OCI-LY7 (cell line): ENCODE data around the gene DCTN5. TPM values are rescaled to one million over a fixed set of nuclear protein-coding genes. Genes with fewer than 3 reads are reported as not detected.
"Not testable (repeated sequence)": the region's sequence is repeated elsewhere in the genome, so short reads cannot be mapped to it uniquely, and the experiment has no call there.

ENCODE experiments used
- BruUV-seq: library from RNA; stranded (reverse); fragments of 400-500 nt; replicated peaks from 2 replicates; lab custom pipeline; 2021; lab: Mats Ljungman, UMichigan
- CTCF ChIA-PET: fragments of 300-600 bp; sonication (Branson Sonifier 250); formaldehyde crosslinking; loops from one replicate; lab custom pipeline; 2022; ENCODE audit warnings: antibody characterized with exemption; ENCODE audit not compliant: unreplicated experiment; lab: Charles Lee
- POLR2A ChIA-PET: fragments of 300-600 bp; sonication (Branson Sonifier 250); formaldehyde crosslinking; loops from one replicate; lab custom pipeline; 2022; ENCODE audit warnings: antibody characterized with exemption; lab: Charles Lee
- DNase-seq: peaks from one replicate; pipeline ENCODE4 v3.0.0-alpha.2; 2015; ENCODE audit warnings: low spot score
- H2AFZ ChIP-seq: fragments of 200-600 bp; sonication (generic), shearing (Covaris generic); 2 replicates; pipeline ENCODE4 v1.6.1; 2014; ENCODE audit warnings: mild to moderate bottlenecking, antibody characterized with exemption, low read length, moderate library complexity
- H3K27ac ChIP-seq: fragments of 200-600 bp; sonication (generic); 2 replicates; pipeline ENCODE4 v1.5.1; 2014; ENCODE audit warnings: mixed run types, low read depth, mild to moderate bottlenecking, moderate library complexity, low read length, inconsistent platforms; ENCODE audit not compliant: poor library complexity, severe bottlenecking
- H3K36me3 ChIP-seq: fragments of 200-600 bp; sonication (generic); 2 replicates; pipeline ENCODE4 v1.6.1; 2014; ENCODE audit warnings: mild to moderate bottlenecking, antibody characterized with exemption, low read length, moderate library complexity, mixed read lengths; ENCODE audit not compliant: insufficient read depth
- H3K4me1 ChIP-seq: fragments of 200-600 bp; sonication (generic); 2 replicates; pipeline ENCODE4 v1.5.1; 2014; ENCODE audit warnings: mild to moderate bottlenecking, low read length; ENCODE audit not compliant: insufficient read depth, poor library complexity, severe bottlenecking
- H3K4me2 ChIP-seq: fragments of 200-600 bp; sonication (generic); 2 replicates; pipeline ENCODE4 v1.6.1; 2014; ENCODE audit warnings: mild to moderate bottlenecking, low read length
- H3K4me3 ChIP-seq: fragments of 200-600 bp; sonication (generic); 2 replicates; pipeline ENCODE4 v1.5.1; 2014; ENCODE audit warnings: mild to moderate bottlenecking, low read depth, low read length; ENCODE audit not compliant: poor library complexity, severe bottlenecking
- H3K79me2 ChIP-seq: fragments of 200-600 bp; sonication (generic); 2 replicates; pipeline ENCODE4 v1.6.1; 2016; ENCODE audit warnings: low read depth, mild to moderate bottlenecking, low read length, moderate library complexity, mixed read lengths; ENCODE audit not compliant: insufficient read depth
- H3K9me2 ChIP-seq: fragments of 200-600 bp; sonication (generic); 2 replicates; pipeline ENCODE4 v1.6.1; 2016; ENCODE audit warnings: mild to moderate bottlenecking, low read length, mixed read lengths; ENCODE audit not compliant: insufficient read depth
- H3K9me3 ChIP-seq: fragments of 200-600 bp; sonication (generic); 2 replicates; pipeline ENCODE4 v1.6.1; 2014; ENCODE audit warnings: mild to moderate bottlenecking, mixed run types, low read length, mixed read lengths
- H4K20me1 ChIP-seq: fragments of 200-600 bp; sonication (generic); 2 replicates; pipeline ENCODE4 v1.6.1; 2014; ENCODE audit warnings: mild to moderate bottlenecking, antibody characterized with exemption, low read length, moderate library complexity, mixed read lengths; ENCODE audit not compliant: insufficient read depth
- CTCF ChIP-seq: fragments of 200-600 bp; sonication (generic); conservative IDR thresholded peaks from 2 replicates; pipeline ENCODE4 v1.5.1; 2014; ENCODE audit warnings: mild to moderate bottlenecking, antibody characterized with exemption, low read length, moderate library complexity, mixed read lengths
- EZH2phosphoT487 ChIP-seq: fragments of 200-600 bp; sonication (generic); IDR thresholded peaks from 2 replicates; pipeline ENCODE4 v1.6.1; 2018; ENCODE audit warnings: low read depth, borderline replicate concordance, mild to moderate bottlenecking, mixed run types, antibody characterized with exemption, low read length, moderate library complexity, mixed read lengths
- intact Hi-C: fragments of 100-400 bp; cut with micrococcal nuclease; formaldehyde crosslinking; loops from one replicate; pipeline ENCODE4 v1.10.0; 2022; ENCODE audit not compliant: unreplicated experiment
- total RNA-seq, 2 experiments: library from RNA; depleted of rRNA in 1 of 2; stranded (reverse); fragments of >200 nt in 1 of 2; shearing (Covaris generic) in 1 of 2; gene quantifications; 2 replicates each; pipeline ENCODE4 v1.2.3, GENCODE V29; 2014 to 2022

The DCTN5 gene
- total RNA-seq, 2 experiments from 2014 or later = 37.3 to 89.6 TPM

GRCh38 chr16:23716484-23716883 is 75.2 kb downstream of the DCTN5 start:
- Histone ChIP-seq H3K9me3 (no peaks in the 10 kb centered on the region), H3K36me3 (no peaks in the 10 kb centered on the region), H3K27ac (no peak overlapping the region), H3K79me2 (no peaks in the 10 kb centered on the region), H3K9me2 (no peaks in the 10 kb centered on the region), H3K4me3 (no peak overlapping the region), H4K20me1 (no peaks in the 10 kb centered on the region), H3K4me1 (no peaks in the 10 kb centered on the region), H3K4me2 (no peak overlapping the region), H2AFZ (no peak overlapping the region)
- BruUV-seq = no TSS peak
- POLR2A ChIA-PET = no interaction called here
- no peak for DNase-seq
- CTCF ChIA-PET = no interaction called here
- TF ChIP-seq CTCF (no peak), EZH2phosphoT487 (no peak)
- intact Hi-C loops = no loop called here

DNA sequence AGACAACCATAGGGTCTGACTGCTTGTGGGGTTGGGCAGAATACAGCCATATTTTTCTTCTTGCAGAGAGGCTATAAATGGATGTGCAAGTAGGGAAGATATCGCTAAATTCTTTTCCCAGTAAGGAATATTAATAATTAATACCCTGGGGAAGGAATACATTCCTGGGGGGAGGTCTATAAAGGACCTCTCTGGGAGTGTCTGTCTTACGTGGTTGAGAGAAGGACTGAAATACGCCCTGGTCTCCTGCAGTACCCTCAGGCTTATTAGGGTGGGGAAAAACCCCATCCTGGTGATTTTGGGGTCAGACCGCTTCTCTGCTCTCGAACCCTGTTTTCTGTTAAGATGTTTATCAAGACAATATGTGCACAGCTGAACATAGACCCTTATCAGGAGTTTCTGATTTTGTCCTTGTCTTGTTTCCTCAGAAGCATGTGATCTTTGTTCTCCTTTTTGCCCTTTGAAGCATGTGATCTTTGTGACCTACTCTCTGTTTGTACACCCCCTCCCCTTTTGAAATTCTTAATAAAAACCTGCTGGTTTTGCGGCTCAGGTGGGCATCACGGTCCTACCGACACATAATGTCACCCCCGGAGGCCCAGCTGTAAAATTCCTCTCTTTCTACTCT is 81.5 kb downstream of the DCTN5 start:
- peak; percentile 7 for DNase-seq
- H4K20me1 ChIP-seq, H3K9me2 ChIP-seq, H2AFZ ChIP-seq, H3K79me2 ChIP-seq, H3K9me3 ChIP-seq, H3K4me1 ChIP-seq, H3K36me3 ChIP-seq, CTCF ChIA-PET, H3K4me2 ChIP-seq, POLR2A ChIA-PET, H3K27ac ChIP-seq, BruUV-seq, intact Hi-C loops, H3K4me3 ChIP-seq: not testable (repeated sequence)

- H3K4me2 ChIP-seq = no peak overlapping the region
- H2AFZ ChIP-seq = no peak overlapping the region
- no peak overlapping the region for H3K27ac ChIP-seq
- CTCF ChIA-PET = no interaction called here
- TF ChIP-seq EZH2phosphoT487 (no peak), CTCF (no peak)
- H3K4me3 ChIP-seq = no peak overlapping the region
- no peak for DNase-seq
- H3K9me3 ChIP-seq = 0 out of 2 replicates have a peak, but pooled peaks cover 3% of the 10 kb centered on the region
- H3K9me2 ChIP-seq = no peaks in the 10 kb centered on the region
- BruUV-seq = no TSS peak
- no peaks in the 10 kb centered on the region for H4K20me1 ChIP-seq
- POLR2A ChIA-PET = no interaction called here
- no peaks in the 10 kb centered on the region for H3K79me2 ChIP-seq
- H3K36me3 ChIP-seq = no peaks in the 10 kb centered on the region
- intact Hi-C loops = no loop called here
- H3K4me1 ChIP-seq = no peaks in the 10 kb centered on the region
Measured at GRCh38 chr16:23724096-23724784, 83.0 kb downstream of the DCTN5 start.
